Neuronal stem cell (in vitro differentiated cells): ENCODE results near the gene CNTLN.
"Not testable (repeated sequence)": the region's sequence is repeated elsewhere in the genome, so short reads cannot be mapped to it uniquely, and the experiment has no call there.

ENCODE experiments used
- DNase-seq: peaks from one replicate; pipeline ENCODE4 v3.0.0-alpha.2; 2013; ENCODE audit warnings: low spot score
- H2AFZ ChIP-seq: one replicate; pipeline ENCODE4 v1.6.1; 2013; ENCODE audit warnings: mild to moderate bottlenecking, low read length, inconsistent platforms
- H2AK5ac ChIP-seq: 2 replicates; pipeline ENCODE4 v1.6.1; 2013; ENCODE audit warnings: low read depth, mild to moderate bottlenecking, inconsistent platforms, low read length, moderate library complexity, mixed read lengths
- H2BK120ac ChIP-seq: 2 replicates; pipeline ENCODE4 v1.6.1; 2013; ENCODE audit warnings: low read depth, mild to moderate bottlenecking, inconsistent platforms, low read length, moderate library complexity, mixed read lengths
- H2BK12ac ChIP-seq: one replicate; pipeline ENCODE4 v1.6.1; 2013; ENCODE audit warnings: low read length, inconsistent platforms
- H2BK15ac ChIP-seq: 2 replicates; pipeline ENCODE4 v1.6.1; 2013; ENCODE audit warnings: mild to moderate bottlenecking, low read length, inconsistent platforms, mixed read lengths
- H2BK5ac ChIP-seq: one replicate; pipeline ENCODE4 v1.6.1; 2013; ENCODE audit warnings: inconsistent platforms, mild to moderate bottlenecking, low read length, moderate library complexity
- H3K14ac ChIP-seq: one replicate; pipeline ENCODE4 v1.6.1; 2013; ENCODE audit warnings: low read length, inconsistent platforms
- H3K18ac ChIP-seq: 2 replicates; pipeline ENCODE4 v1.6.1; 2013; ENCODE audit warnings: low read length, inconsistent platforms
- H3K23ac ChIP-seq: 2 replicates; pipeline ENCODE4 v1.6.1; 2013; ENCODE audit warnings: low read depth, mild to moderate bottlenecking, mixed read lengths, low read length, inconsistent platforms; ENCODE audit not compliant: poor library complexity
- H3K27ac ChIP-seq: replicated peaks from 3 replicates; pipeline ENCODE4 v1.5.1; 2013; ENCODE audit warnings: low read length, inconsistent platforms
- H3K27me3 ChIP-seq, 3 experiments: 2 replicates each; pipeline ENCODE4 v1.6.1; 2013; ENCODE audit warnings: low read length in 3 of 3, mild to moderate bottlenecking in 2 of 3, inconsistent platforms in 1 of 3, low read depth in 1 of 3, mixed read lengths in 1 of 3, moderate library complexity in 1 of 3; ENCODE audit not compliant: control insufficient read depth in 3 of 3, insufficient read depth in 3 of 3
- H3K36me3 ChIP-seq, 2 donors: replicated peaks in 1 of 2; 2 replicates each; pipeline ENCODE4 v1.6.1; 2013; ENCODE audit warnings: low read length in 2 of 2; ENCODE audit not compliant: control insufficient read depth in 2 of 2, insufficient read depth in 2 of 2
- H3K4ac ChIP-seq: 2 replicates; pipeline ENCODE4 v1.6.1; 2013; ENCODE audit warnings: inconsistent platforms, mild to moderate bottlenecking, low read length, moderate library complexity
- H3K4me1 ChIP-seq, 2 donors: 1 replicate in 1 of 2; 2 replicates in 1 of 2; pipeline ENCODE4 v1.6.1; 2013; ENCODE audit warnings: low read length in 2 of 2, low read depth in 1 of 2; ENCODE audit not compliant: control insufficient read depth in 2 of 2, insufficient read depth in 1 of 2
- H3K4me2 ChIP-seq: one replicate; pipeline ENCODE4 v1.6.1; 2013; ENCODE audit warnings: mild to moderate bottlenecking, low read length, inconsistent platforms; ENCODE audit not compliant: insufficient read depth, poor library complexity, severe bottlenecking
- H3K4me3 ChIP-seq, 2 donors: 2 replicates each; pipeline ENCODE4 v1.5.1; 2013; ENCODE audit warnings: low read length in 2 of 2, mild to moderate bottlenecking in 2 of 2, inconsistent platforms in 1 of 2, moderate library complexity in 1 of 2
- H3K79me1 ChIP-seq: one replicate; pipeline ENCODE4 v1.6.1; 2013; ENCODE audit warnings: low read depth, mild to moderate bottlenecking, inconsistent platforms, low read length, moderate library complexity
- H3K9ac ChIP-seq: one replicate; pipeline ENCODE4 v1.6.1; 2013; ENCODE audit warnings: mild to moderate bottlenecking, low read depth, low read length, inconsistent platforms; ENCODE audit not compliant: poor library complexity
- H3K9me3 ChIP-seq, 2 donors: replicated peaks in 1 of 2; 2 replicates each; pipeline versions ENCODE3 to v1.6.1; 2013; ENCODE audit warnings: low read length in 2 of 2, mild to moderate bottlenecking in 2 of 2, inconsistent platforms in 1 of 2, low read depth in 1 of 2, mixed read lengths in 1 of 2, moderate library complexity in 1 of 2; ENCODE audit not compliant: control insufficient read depth in 2 of 2, insufficient read depth in 1 of 2
- H4K8ac ChIP-seq: one replicate; pipeline ENCODE4 v1.6.1; 2013; ENCODE audit warnings: low read depth, mild to moderate bottlenecking, inconsistent platforms, low read length, moderate library complexity
- H4K91ac ChIP-seq: one replicate; pipeline ENCODE4 v1.6.1; 2013; ENCODE audit warnings: low read length, low read depth, mild to moderate bottlenecking, inconsistent platforms; ENCODE audit not compliant: poor library complexity
- WGBS, 2 donors: extraction: QIAGEN DNeasy Blood & Tissue Kit; methylation state at CpG; one replicate each; pipeline ENCODE4 v1.1.7; 2013; ENCODE audit warnings: missing lambda C conversion rate in 2 of 2, mixed read lengths in 1 of 2; ENCODE audit not compliant: insufficient read length in 2 of 2, insufficient replicate concordance in 1 of 2; ENCODE audit errors: extremely low coverage in 2 of 2; 5-methylcytosine and 5-hydroxymethylcytosine counted together

Gene CNTLN

DNA sequence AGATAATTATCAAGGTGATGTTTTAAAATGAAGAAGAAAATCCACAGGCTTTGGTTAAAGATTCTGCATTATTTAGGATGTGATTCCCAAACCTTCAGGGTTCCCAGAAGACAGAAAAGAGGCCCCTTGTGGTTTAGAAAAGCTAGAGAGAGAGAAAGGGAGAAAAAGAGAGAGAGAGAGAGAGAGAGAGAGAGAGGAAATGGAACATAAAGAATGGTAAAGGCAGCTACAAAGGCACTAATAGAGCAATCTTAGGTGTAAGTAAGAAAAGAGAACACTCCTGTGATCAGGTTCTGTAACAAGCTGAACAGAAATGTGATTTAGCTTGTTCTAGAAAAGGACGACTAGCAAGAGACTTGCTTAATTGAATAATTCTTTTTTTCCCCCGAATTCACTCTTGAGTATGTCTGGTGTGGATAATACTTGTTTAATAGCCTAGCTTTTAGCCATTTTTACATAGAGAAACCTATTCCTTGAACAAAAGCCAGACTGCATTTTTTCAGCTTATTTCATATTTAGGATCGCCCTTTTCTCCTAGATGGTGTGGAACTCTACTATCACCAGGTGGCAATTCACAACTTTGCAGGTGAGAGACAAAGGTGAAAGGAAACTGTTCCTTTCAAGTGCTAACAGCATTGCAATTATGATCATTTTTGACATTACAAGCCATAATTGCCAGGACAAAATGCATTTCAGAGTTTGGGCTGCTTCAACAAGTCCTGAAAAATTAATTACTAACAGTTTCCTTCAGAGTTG lies 386.4 kb downstream of the CNTLN start:
- no peak overlapping the region for H4K8ac ChIP-seq
- H2BK5ac ChIP-seq = no peak overlapping the region
- no peaks in the 10 kb centered on the region for H3K36me3 ChIP-seq
- no peak overlapping the region for H4K91ac ChIP-seq
- no peak overlapping the region for H3K27ac ChIP-seq
- no peak overlapping the region for H3K4ac ChIP-seq
- no peak overlapping the region for H3K4me3 ChIP-seq
- no CpG with 5 or more reads among the region's 3 CpGs for WGBS, 2 donors
- no peak for DNase-seq
- no peak overlapping the region for H3K9ac ChIP-seq
- no peak overlapping the region for H2BK15ac ChIP-seq
- no peaks in the 10 kb centered on the region for H3K9me3 ChIP-seq
- H3K18ac ChIP-seq = no peak overlapping the region
- peak overlapping the region; percentile 86 for H2AFZ ChIP-seq
- H3K23ac ChIP-seq = no peak overlapping the region
- no peak overlapping the region for H2AK5ac ChIP-seq
- H3K27me3 ChIP-seq = no peaks in the 10 kb centered on the region
- H3K14ac ChIP-seq = no peak overlapping the region
- peaks cover 4 to 21% of the 10 kb centered on the region in 2 donors for H3K4me1 ChIP-seq
- H3K4me2 ChIP-seq = no peak overlapping the region
- H3K79me1 ChIP-seq = no peaks in the 10 kb centered on the region
- H2BK120ac ChIP-seq = no peak overlapping the region
- no peak overlapping the region for H2BK12ac ChIP-seq

DNA sequence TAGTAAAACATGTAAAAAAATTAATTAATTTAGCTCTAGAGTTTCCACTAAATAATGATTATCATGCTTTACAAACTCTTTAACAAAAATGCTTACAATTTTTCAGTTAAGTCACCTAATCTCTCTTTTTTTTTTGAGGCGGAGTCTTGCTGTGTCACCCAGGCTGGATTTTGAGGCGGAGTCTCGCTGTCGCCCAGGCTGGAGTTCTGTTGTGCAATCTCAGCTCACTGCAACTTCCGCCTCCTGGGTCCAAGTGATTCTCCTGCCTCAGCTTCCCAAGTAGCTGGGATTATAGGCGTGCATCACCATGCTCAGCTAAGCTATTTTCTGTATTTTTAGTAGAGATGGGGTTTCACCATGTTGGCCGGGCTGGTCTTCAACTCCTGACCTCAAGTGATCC lies 391.9 kb downstream of the CNTLN start:
- not testable (repeated sequence) for H3K4ac ChIP-seq, H2BK12ac ChIP-seq, H3K23ac ChIP-seq, H2AK5ac ChIP-seq, H3K4me1 ChIP-seq, H3K18ac ChIP-seq, H3K14ac ChIP-seq, H2AFZ ChIP-seq, H2BK15ac ChIP-seq, H3K36me3 ChIP-seq, H3K79me1 ChIP-seq, H3K9me3 ChIP-seq, H3K27ac ChIP-seq, DNase-seq, H4K8ac ChIP-seq, H3K4me2 ChIP-seq, H4K91ac ChIP-seq, H2BK120ac ChIP-seq, H3K9ac ChIP-seq, H3K4me3 ChIP-seq, H3K27me3 ChIP-seq, H2BK5ac ChIP-seq
- WGBS, 2 donors = no CpG with 5 or more reads among the region's 7 CpGs

DNA sequence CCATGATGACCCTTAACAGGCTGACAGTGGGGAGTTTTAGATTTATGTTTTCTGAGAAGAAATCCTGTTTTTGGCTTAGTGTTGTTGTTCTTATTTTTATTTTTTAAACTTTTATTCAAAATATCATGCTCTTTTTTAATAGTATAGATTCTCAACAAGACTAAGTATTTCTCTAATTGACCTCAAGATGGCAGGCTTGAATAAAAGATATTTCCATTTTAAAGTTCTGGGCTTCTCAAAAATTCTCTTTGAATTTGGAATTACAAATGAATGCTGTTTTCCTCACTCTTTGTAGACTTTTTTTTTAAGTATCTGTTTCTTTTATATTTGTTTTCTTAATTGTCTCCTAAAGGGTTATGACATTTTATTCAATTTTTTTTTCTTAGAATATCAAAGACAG lies 394.0 kb downstream of the CNTLN start:
- H4K91ac ChIP-seq = no peak overlapping the region
- H3K9ac ChIP-seq = no peak overlapping the region
- DNase-seq = no peak
- no peak overlapping the region for H2BK5ac ChIP-seq
- no peak overlapping the region for H3K27ac ChIP-seq
- H2AK5ac ChIP-seq = no peak overlapping the region
- no peak overlapping the region for H3K4me3 ChIP-seq
- no peak overlapping the region for H2BK15ac ChIP-seq
- no peak overlapping the region for H3K4ac ChIP-seq
- no peak overlapping the region for H2BK120ac ChIP-seq
- peaks cover 0 to 5% of the 10 kb centered on the region in 2 donors for H3K4me1 ChIP-seq
- no peak overlapping the region for H2BK12ac ChIP-seq
- H3K14ac ChIP-seq = no peak overlapping the region
- no peaks in the 10 kb centered on the region for H3K79me1 ChIP-seq
- no peak overlapping the region for H4K8ac ChIP-seq
- H2AFZ ChIP-seq = no peak overlapping the region
- no peak overlapping the region for H3K23ac ChIP-seq
- no peaks in the 10 kb centered on the region for H3K27me3 ChIP-seq
- H3K36me3 ChIP-seq = no peaks in the 10 kb centered on the region
- H3K9me3 ChIP-seq = no peaks in the 10 kb centered on the region
- H3K18ac ChIP-seq = no peak overlapping the region
- H3K4me2 ChIP-seq = no peak overlapping the region

DNA sequence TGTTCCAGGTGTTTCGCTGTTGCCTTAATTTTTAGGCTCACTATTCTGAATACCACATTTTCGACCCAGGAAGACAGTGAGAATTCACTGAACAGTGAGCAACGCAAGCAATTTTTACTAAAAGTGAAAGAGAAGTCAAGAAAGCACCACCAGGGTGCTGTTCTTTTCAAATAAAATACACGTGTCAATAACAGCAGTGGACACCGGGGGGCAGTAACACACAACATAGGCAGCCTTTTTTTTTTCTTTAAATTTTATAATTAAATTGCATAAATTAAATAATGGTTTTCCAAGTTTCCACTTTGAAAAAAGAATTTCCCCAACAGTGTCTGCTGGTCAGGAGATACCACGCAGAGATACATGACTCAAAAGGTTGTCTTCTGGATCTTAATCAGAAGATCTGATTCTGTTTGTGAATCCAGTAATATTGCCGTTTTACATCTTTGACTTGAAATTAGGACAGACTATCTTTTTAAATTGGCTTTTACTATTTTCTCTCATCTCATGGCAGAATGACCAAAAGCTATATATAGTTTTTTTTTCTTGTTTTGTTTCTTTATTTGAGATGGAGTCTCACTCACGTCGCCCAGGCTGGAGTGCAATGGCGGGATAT lies 396.9 kb downstream of the CNTLN start:
- H2BK120ac ChIP-seq = no peak overlapping the region
- peak overlapping the region; percentile 50 for H2AFZ ChIP-seq
- no peak overlapping the region for H3K9ac ChIP-seq
- peak; percentile 36 for DNase-seq
- H3K14ac ChIP-seq = no peak overlapping the region
- H3K4ac ChIP-seq = no peak overlapping the region
- no peak overlapping the region for H2AK5ac ChIP-seq
- no peaks in the 10 kb centered on the region for H3K9me3 ChIP-seq
- no peak overlapping the region for H3K27ac ChIP-seq
- no peaks in the 10 kb centered on the region for H3K4me1 ChIP-seq
- no peaks in the 10 kb centered on the region for H3K36me3 ChIP-seq
- H2BK5ac ChIP-seq = no peak overlapping the region
- H2BK15ac ChIP-seq = no peak overlapping the region
- no peak overlapping the region for H3K18ac ChIP-seq
- H3K4me3 ChIP-seq = no peak overlapping the region
- no peaks in the 10 kb centered on the region for H3K79me1 ChIP-seq
- H3K23ac ChIP-seq = no peak overlapping the region
- H2BK12ac ChIP-seq = no peak overlapping the region
- H3K4me2 ChIP-seq = no peak overlapping the region
- no peaks in the 10 kb centered on the region for H3K27me3 ChIP-seq
- H4K91ac ChIP-seq = no peak overlapping the region
- no peak overlapping the region for H4K8ac ChIP-seq
- no CpG with 5 or more reads among the region's 10 CpGs for WGBS, 2 donors
